Activated B cell treated with CpG ODN at 0.5 μM for 24 hours (primary cell): ENCODE measurements around the gene AKT2. TPM values are rescaled to one million over a fixed set of nuclear protein-coding genes. Genes with fewer than 3 reads are reported as not detected.

ENCODE experiments used
- ATAC-seq: fragments of 200-7000 bp; cut with Tn5 transposase; one replicate; pipeline ENCODE4 v1.10.0; 2021; ENCODE audit warnings: low read depth, mild to moderate bottlenecking, moderate library complexity
- CTCF ChIA-PET: fragments of 350-600 bp; sonication (Branson Sonifier 250); formaldehyde crosslinking; loops from one replicate; lab custom pipeline; 2021; ENCODE audit warnings: antibody characterized with exemption; lab: Charles Lee
- POLR2A ChIA-PET: fragments of 350-600 bp; sonication (Branson Sonifier 250); formaldehyde crosslinking; loops from one replicate; lab custom pipeline; 2021; ENCODE audit warnings: antibody characterized with exemption; lab: Charles Lee
- DNase-seq: peaks from one replicate; pipeline ENCODE4 v3.0.0; 2022
- H3K27ac Mint-ChIP-seq: one replicate; pipeline ENCODE4 v1.8.0; 2020; ENCODE audit warnings: mixed read lengths
- H3K27me3 Mint-ChIP-seq: one replicate; pipeline ENCODE4 v1.8.0; 2021; ENCODE audit warnings: mixed read lengths
- H3K36me3 Mint-ChIP-seq: one replicate; pipeline ENCODE4 v1.8.0; 2021; ENCODE audit warnings: low read depth, mixed read lengths
- H3K4me1 Mint-ChIP-seq: one replicate; pipeline ENCODE4 v1.8.0; 2021; ENCODE audit warnings: mixed read lengths
- H3K4me3 Mint-ChIP-seq: one replicate; pipeline ENCODE4 v1.8.0; 2020; ENCODE audit warnings: mild to moderate bottlenecking, mixed read lengths
- H3K9me3 Mint-ChIP-seq: one replicate; pipeline ENCODE4 v1.8.0; 2020; ENCODE audit warnings: mixed read lengths
- CTCF ChIP-seq: fragments of 200-600 bp; IDR thresholded peaks from one replicate; pipeline ENCODE4 v1.8.0; 2022; ENCODE audit warnings: antibody characterized with exemption, mild to moderate bottlenecking
- intact Hi-C: fragments of 100-400 bp; cut with micrococcal nuclease; formaldehyde crosslinking; loops from one replicate; pipeline ENCODE4 v1.15.1; 2024
- total RNA-seq: library from RNA; stranded (reverse); gene quantifications from 2 replicates; pipeline ENCODE4 v1.2.3, GENCODE V29; 2022

AKT2 gene
- total RNA-seq, 1 donor from 2014 or later: 176 TPM

DNA sequence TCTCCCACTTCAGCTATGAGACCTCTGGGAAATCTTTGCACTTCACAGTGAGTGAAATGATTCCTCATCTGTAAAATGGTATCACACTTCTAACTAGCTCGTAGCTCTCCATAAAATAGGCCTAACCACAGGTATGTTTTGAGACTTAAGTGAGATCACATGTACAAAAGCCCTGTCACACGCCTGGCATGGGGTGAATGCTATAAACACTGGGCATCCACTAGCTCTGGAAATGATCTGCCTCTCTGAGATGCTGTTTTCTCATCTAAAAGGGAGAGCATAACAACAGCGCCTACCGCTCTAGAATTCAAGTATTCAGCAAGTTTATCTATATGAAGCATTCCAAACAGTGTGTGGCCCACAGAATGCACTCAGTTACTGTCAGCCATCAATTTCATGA lies 2.2 kb downstream of the AKT2 start:
- TF ChIP-seq CTCF: no peak
- Mint-ChIP-seq H3K4me3 (peak overlapping the region; percentile 96), H3K27ac (peak overlapping the region; percentile 94), H3K4me1 (peaks cover 82% of the 10 kb centered on the region), H3K27me3 (no peaks in the 10 kb centered on the region), H3K36me3 (peaks cover 14% of the 10 kb centered on the region), H3K9me3 (no peaks in the 10 kb centered on the region)
- DNase-seq (no peak), ATAC-seq (no peak)
- POLR2A ChIA-PET: interaction anchor here (1.3 kb wide), 1 partner anchor 45 kb away, joined by 3 read pairs; no protein-coding TSS in a partner anchor
- intact Hi-C loops: loop anchor here (10.0 kb wide), 2 partner anchors 138 to 492 kb away; partner anchors contain the start of genes MIA and RAB4B
- CTCF ChIA-PET: interaction anchor here (0.6 kb wide), 1 partner anchor 142 kb away, joined by 3 read pairs; no protein-coding TSS in a partner anchor

DNA sequence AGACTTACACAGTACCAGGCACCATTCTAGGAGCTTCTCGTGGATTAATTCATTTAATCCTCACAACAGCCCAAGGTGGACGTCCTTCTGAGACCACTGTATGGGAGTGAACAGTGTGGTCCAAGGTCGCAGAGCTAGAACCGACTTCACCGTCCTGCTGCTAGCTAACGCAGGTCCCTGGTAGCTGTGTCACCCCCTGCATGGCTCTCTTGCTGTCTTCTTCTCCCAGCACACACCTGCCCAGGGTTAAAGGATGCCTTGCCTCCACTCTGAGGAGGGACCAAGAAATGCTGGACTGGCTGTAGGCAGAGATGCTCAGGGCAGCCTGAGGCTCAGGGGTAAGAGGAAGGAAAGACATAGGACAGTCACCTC lies 3.0 kb downstream of the AKT2 start:
- Mint-ChIP-seq H3K4me1 (peaks cover 90% of the 10 kb centered on the region), H3K36me3 (peaks cover 14% of the 10 kb centered on the region), H3K4me3 (no peak overlapping the region), H3K27ac (peak overlapping the region; percentile 94), H3K27me3 (no peaks in the 10 kb centered on the region), H3K9me3 (no peaks in the 10 kb centered on the region)
- ATAC-seq (no peak), DNase-seq (no peak)
- TF ChIP-seq CTCF: no peak
- CTCF ChIA-PET: no interaction called here
- POLR2A ChIA-PET: interaction anchor here (1.3 kb wide), 1 partner anchor 44 kb away, joined by 3 read pairs; no protein-coding TSS in a partner anchor
- intact Hi-C loops: loop anchor here (10.0 kb wide), 2 partner anchors 137 to 493 kb away; partner anchors contain the start of genes MIA and RAB4B

- no peak overlapping the region for H3K4me3 Mint-ChIP-seq
- no peak for TF ChIP-seq CTCF
- intact Hi-C loops: loop anchor here (10.0 kb wide), 2 partner anchors 137 to 493 kb away; partner anchors contain the start of genes MIA and RAB4B
- ATAC-seq (no peak), DNase-seq (no peak)
- no peaks in the 10 kb centered on the region for H3K9me3 Mint-ChIP-seq
- H3K27me3 Mint-ChIP-seq: no peaks in the 10 kb centered on the region
- H3K4me1 Mint-ChIP-seq: peaks cover 90% of the 10 kb centered on the region
- peaks cover 14% of the 10 kb centered on the region for H3K36me3 Mint-ChIP-seq
- H3K27ac Mint-ChIP-seq: peak overlapping the region; percentile 94
- POLR2A ChIA-PET: interaction anchor here (0.7 to 1.3 kb wide), 3 partner anchors 24 to 333 kb away, joined by 3 to 4 read pairs (median 3); no protein-coding TSS in a partner anchor
- CTCF ChIA-PET: no interaction called here
These were observed 3.5 kb downstream of the AKT2 start for GRCh38 chr19:40281381-40282208.

DNA sequence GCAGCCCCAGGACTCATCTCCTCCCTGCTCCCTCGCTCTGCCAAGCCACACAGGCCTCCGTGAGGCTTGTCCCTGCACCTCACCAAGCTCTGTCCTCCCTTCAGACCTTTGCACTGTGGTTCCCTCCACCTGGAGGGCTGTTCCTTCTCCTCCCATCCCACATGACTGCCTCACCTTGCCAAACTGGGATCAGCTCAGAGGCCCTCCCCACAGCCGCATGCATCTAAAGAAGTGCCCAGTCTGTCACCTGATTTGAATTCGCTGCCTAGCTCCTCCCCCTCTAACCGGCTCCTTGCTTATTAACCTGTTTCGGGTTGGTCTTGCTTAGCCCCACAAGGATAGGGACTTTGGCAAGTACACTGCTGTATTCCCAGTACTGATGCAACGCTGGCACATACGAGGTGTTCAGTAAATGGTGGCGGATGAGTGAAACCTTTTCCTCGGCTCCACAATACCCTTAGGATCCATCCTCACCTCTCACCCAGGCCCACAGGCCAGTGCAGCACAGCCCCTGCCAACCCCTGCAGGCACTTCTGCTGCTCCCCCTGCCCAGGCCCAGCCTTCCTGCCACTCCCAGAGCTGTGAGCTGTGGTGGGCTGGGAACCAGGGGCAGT lies 4.4 kb downstream of the AKT2 start:
- Mint-ChIP-seq H3K9me3 (no peaks in the 10 kb centered on the region), H3K27me3 (no peaks in the 10 kb centered on the region), H3K4me1 (peaks cover 85% of the 10 kb centered on the region), H3K27ac (peak overlapping the region; percentile 81), H3K4me3 (peak overlapping the region; percentile 67), H3K36me3 (peaks cover 16% of the 10 kb centered on the region)
- intact Hi-C loops: loop anchor here (10.0 kb wide), 2 partner anchors 136 to 494 kb away; partner anchors contain the start of genes MIA and RAB4B
- ChIA-PET CTCF (no interaction called here), POLR2A (interaction anchor here (0.8 kb wide), 1 partner anchor 24 kb away, joined by 4 read pairs; no protein-coding TSS in a partner anchor)
- ATAC-seq (no peak), DNase-seq (no peak)
- no peak for TF ChIP-seq CTCF
